HepG2 (cell line): ENCODE data around the gene TUNAR. TPM values are rescaled to one million over a fixed set of nuclear protein-coding genes. Genes with fewer than 3 reads are reported as not detected.

ENCODE experiments used
- CBFB ChIP-seq: sonication (generic); formaldehyde crosslinking; IDR thresholded peaks from 2 replicates; pipeline ENCODE4 v1.4.0; 2020; ENCODE audit warnings: missing genetic modification reagents
- GATAD1 ChIP-seq: IDR thresholded peaks from 2 replicates; pipeline ENCODE4 v1.6.1; 2016; ENCODE audit warnings: missing genetic modification reagents, missing compliant biosample characterization
- HINFP ChIP-seq: sonication (generic); formaldehyde crosslinking; IDR thresholded peaks from 2 replicates; pipeline ENCODE4 v1.4.0; 2020; ENCODE audit warnings: low read depth, mild to moderate bottlenecking, missing genetic modification reagents
- HOXA5 ChIP-seq: sonication (generic); formaldehyde crosslinking; IDR thresholded peaks from 2 replicates; pipeline ENCODE4 v1.4.0; 2020; ENCODE audit warnings: missing genetic modification reagents
- SALL2 ChIP-seq: sonication (generic); formaldehyde crosslinking; IDR thresholded peaks from 2 replicates; pipeline ENCODE4 v1.8.1; 2023; ENCODE audit warnings: mild to moderate bottlenecking, missing genetic modification reagents, inconsistent platforms
- SNRNP70 ChIP-seq: fragments of 200-400 bp; formaldehyde crosslinking; IDR thresholded peaks from 2 replicates; pipeline ENCODE4 v1.6.1; 2017; ENCODE audit warnings: mild to moderate bottlenecking, low read depth, low read length, moderate library complexity
- SOX6 ChIP-seq, 2 experiments: fragments of 450-650 bp in 1 of 2; sonication (generic) in 1 of 2; formaldehyde crosslinking in 1 of 2; IDR thresholded peaks; 2 replicates each; pipeline versions ENCODE4 v1.4.0 to v1.6.1; 2017 to 2020; ENCODE audit warnings: antibody characterized with exemption in 1 of 2, mild to moderate bottlenecking in 1 of 2, missing genetic modification reagents in 1 of 2
- TFAP4 ChIP-seq: sonication (generic); IDR thresholded peaks from 2 replicates; pipeline ENCODE4 v1.6.1; 2016; ENCODE audit warnings: low read depth, borderline replicate concordance
- ZHX1 ChIP-seq: sonication (generic); formaldehyde crosslinking; IDR thresholded peaks from 2 replicates; pipeline ENCODE4 v1.8.1; 2022; ENCODE audit warnings: low read depth, mild to moderate bottlenecking, missing genetic modification reagents
- ZNF18 ChIP-seq: sonication (generic); formaldehyde crosslinking; IDR thresholded peaks from 2 replicates; pipeline ENCODE4 v1.8.0; 2022; ENCODE audit warnings: mild to moderate bottlenecking, missing genetic modification reagents; ENCODE audit not compliant: insufficient replicate concordance
- ZNF280B ChIP-seq: sonication (generic); formaldehyde crosslinking; IDR thresholded peaks from 2 replicates; pipeline ENCODE4 v1.5.0; 2020; ENCODE audit warnings: missing genetic modification reagents, mild to moderate bottlenecking, borderline replicate concordance
- ZNF530 ChIP-seq: sonication (generic); formaldehyde crosslinking; IDR thresholded peaks from 2 replicates; pipeline ENCODE4 v1.5.0; 2020; ENCODE audit warnings: low read depth, mild to moderate bottlenecking, missing genetic modification reagents
- ZNF670 ChIP-seq: sonication (generic); formaldehyde crosslinking; IDR thresholded peaks from 2 replicates; pipeline ENCODE4 v1.8.0; 2022; ENCODE audit warnings: mild to moderate bottlenecking, missing genetic modification reagents, borderline replicate concordance
- ZXDC ChIP-seq: sonication (generic); formaldehyde crosslinking; IDR thresholded peaks from 2 replicates; pipeline ENCODE4 v1.5.0; 2020; ENCODE audit warnings: mild to moderate bottlenecking, missing genetic modification reagents
- polyA plus RNA-seq, 8 experiments: library from polyadenylated mRNA; depleted of rRNA in 3 of 8; stranded (reverse) in 7 of 8; unstranded in 1 of 8; fragments of >200 nt; fragmentation: Illumina TruSeq in 4 of 8; extraction: Trizol in 4 of 8; gene quantifications; 2 replicates each; pipeline versions ENCODE4 v1.2.1 to v1.2.3, GENCODE V29; 2011 to 2016; ENCODE audit warnings: low read depth in 4 of 8, missing spikeins in 1 of 8, mixed read lengths in 1 of 8; ENCODE audit not compliant: insufficient read depth in 1 of 8
- total RNA-seq, 5 experiments: library from RNA; depleted of rRNA; stranded (reverse); fragments of >200 nt; fragmentation: Illumina TruSeq; extraction: Trizol; gene quantifications; 2 replicates each; pipeline ENCODE4 v1.2.3, GENCODE V29; 2016; ENCODE audit warnings: low read depth in 1 of 5

The TUNAR gene
- total and polyA plus RNA-seq, 2 of the 13 experiments (the other 11 are each of a cell fraction or from before 2014, with no cell fraction given): not detected

- TF ChIP-seq SNRNP70 (no peak), HOXA5 (CRISPR knock-in tag) (no peak), ZHX1 (CRISPR knock-in tag) (no peak), CBFB (no peak), ZXDC (CRISPR knock-in tag) (no peak), SOX6 (IDR thresholded peaks at IDR 0.05) (no peak), SOX6 (CRISPR knock-in tag; IDR thresholded peaks at IDR 0.05) (no peak), ZNF530 (CRISPR knock-in tag) (no peak), ZNF670 (CRISPR knock-in tag) (no peak), ZNF18 (CRISPR knock-in tag) (no peak), GATAD1 (CRISPR knock-in tag) (no peak), SALL2 (CRISPR knock-in tag) (no peak), ZNF280B (no peak), HINFP (CRISPR knock-in tag) (no peak), TFAP4 (no peak)
Observed at GRCh38 chr14:95829321-95829720, 47.3 kb upstream of the TUNAR start (continued).
